ENCODE data around the gene SERINC5.
"Not testable (repeated sequence)": the region's sequence is repeated elsewhere in the genome, so short reads cannot be mapped to it uniquely, and the experiment has no call there.

The SERINC5 gene

GRCh38 chr5:80255811-80256712 is at the start of gene SERINC5:
TSS of gene SERINC5 (minus strand) at chr5:80256048. CDS start at chr5:80255922, 126 bp downstream.
- DNase-seq (ENCODE audit: low spot score): peak; percentile 51

- no peak for DNase-seq (ENCODE audit: low spot score)
Observed at GRCh38 chr5:80302636-80303035, 46.8 kb upstream of the SERINC5 start.

- DNase-seq (ENCODE audit: low spot score): not testable (repeated sequence)
Observed at GRCh38 chr5:80301342-80301741, 45.5 kb upstream of the SERINC5 start.

- DNase-seq (ENCODE audit: low spot score): not testable (repeated sequence)
Observed at GRCh38 chr5:80300796-80301195, 44.9 kb upstream of the SERINC5 start.

GRCh38 chr5:80300125-80300524 is 44.3 kb upstream of the SERINC5 start:
- DNase-seq (ENCODE audit: low spot score): no peak

- no peak for DNase-seq (ENCODE audit: low spot score)
Observed at GRCh38 chr5:80299601-80300000, 43.8 kb upstream of the SERINC5 start.

- no peak for DNase-seq (ENCODE audit: low spot score)
Observed at GRCh38 chr5:80296121-80296520, 40.3 kb upstream of the SERINC5 start.

GRCh38 chr5:80291761-80292160 is 35.9 kb upstream of the SERINC5 start:
- no peak for DNase-seq (ENCODE audit: low spot score)

- no peak for DNase-seq (ENCODE audit: low spot score)
Observed at GRCh38 chr5:80289320-80289719, 33.5 kb upstream of the SERINC5 start.

GRCh38 chr5:80288177-80288576 is 32.3 kb upstream of the SERINC5 start:
- DNase-seq (ENCODE audit: low spot score): no peak

- DNase-seq (ENCODE audit: low spot score): no peak
Observed at GRCh38 chr5:80284720-80285119, 28.9 kb upstream of the SERINC5 start.

- no peak for DNase-seq (ENCODE audit: low spot score)
Observed at GRCh38 chr5:80283360-80283759, 27.5 kb upstream of the SERINC5 start.

GRCh38 chr5:80282054-80282453 is 26.2 kb upstream of the SERINC5 start:
- no peak for DNase-seq (ENCODE audit: low spot score)

- no peak for DNase-seq (ENCODE audit: low spot score)
Observed at GRCh38 chr5:80277191-80277590, 21.3 kb upstream of the SERINC5 start.

GRCh38 chr5:80276186-80276585 is 20.3 kb upstream of the SERINC5 start:
- no peak for DNase-seq (ENCODE audit: low spot score)

GRCh38 chr5:80275347-80275746 is 19.5 kb upstream of the SERINC5 start:
- DNase-seq (ENCODE audit: low spot score): no peak

- DNase-seq (ENCODE audit: low spot score): not testable (repeated sequence)
Observed at GRCh38 chr5:80270543-80270942, 14.7 kb upstream of the SERINC5 start.

GRCh38 chr5:80269991-80270438 is 14.2 kb upstream of the SERINC5 start:
- no peak for DNase-seq (ENCODE audit: low spot score)

GRCh38 chr5:80268916-80269315 is 13.1 kb upstream of the SERINC5 start:
- no peak for DNase-seq (ENCODE audit: low spot score)

GRCh38 chr5:80266566-80266965 is 10.7 kb upstream of the SERINC5 start:
- no peak for DNase-seq (ENCODE audit: low spot score)

GRCh38 chr5:80260461-80260860 is 4.6 kb upstream of the SERINC5 start:
- DNase-seq (ENCODE audit: low spot score): no peak

GRCh38 chr5:80259511-80260203 is 3.8 kb upstream of the SERINC5 start:
- DNase-seq (ENCODE audit: low spot score): no peak

- no peak for DNase-seq (ENCODE audit: low spot score)
Observed at GRCh38 chr5:80255431-80255810, 427 bp downstream of the SERINC5 start.
